ENCODE measurements around the gene DCAF6.

Gene DCAF6

GRCh38 chr1:167968569-167968968 is 32.1 kb downstream of the DCAF6 start:
- DNase-seq (ENCODE audit: low spot score): no peak

- no peak for DNase-seq (ENCODE audit: low spot score)
Measured at GRCh38 chr1:167973832-167974231, 37.3 kb downstream of the DCAF6 start.

- no peak for DNase-seq (ENCODE audit: low spot score)
Measured at GRCh38 chr1:167974698-167975097, 38.2 kb downstream of the DCAF6 start.

- DNase-seq (ENCODE audit: low spot score): no peak
Measured at GRCh38 chr1:167977245-167977644, 40.8 kb downstream of the DCAF6 start.

DNA sequence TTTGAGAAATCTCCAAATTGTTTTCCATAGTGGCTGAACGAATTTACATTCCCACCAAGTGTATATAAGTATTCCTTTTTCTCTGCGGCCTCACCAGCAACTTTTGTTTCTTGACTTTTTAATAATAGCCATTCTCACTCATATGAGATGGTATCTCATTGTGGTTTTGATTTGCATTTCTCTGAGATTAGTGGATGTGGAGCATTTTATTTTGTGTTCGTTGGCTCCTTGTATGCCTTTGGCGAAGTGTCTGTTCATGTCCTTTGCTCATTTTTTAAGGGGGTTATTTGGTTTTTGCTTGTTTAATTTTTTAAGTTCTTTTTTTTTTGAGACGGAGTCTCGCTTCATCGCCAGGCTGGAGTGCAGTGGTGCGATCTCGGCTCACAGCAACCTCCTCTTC is 45.5 kb downstream of the DCAF6 start:
- no peak for DNase-seq (ENCODE audit: low spot score)

DNA sequence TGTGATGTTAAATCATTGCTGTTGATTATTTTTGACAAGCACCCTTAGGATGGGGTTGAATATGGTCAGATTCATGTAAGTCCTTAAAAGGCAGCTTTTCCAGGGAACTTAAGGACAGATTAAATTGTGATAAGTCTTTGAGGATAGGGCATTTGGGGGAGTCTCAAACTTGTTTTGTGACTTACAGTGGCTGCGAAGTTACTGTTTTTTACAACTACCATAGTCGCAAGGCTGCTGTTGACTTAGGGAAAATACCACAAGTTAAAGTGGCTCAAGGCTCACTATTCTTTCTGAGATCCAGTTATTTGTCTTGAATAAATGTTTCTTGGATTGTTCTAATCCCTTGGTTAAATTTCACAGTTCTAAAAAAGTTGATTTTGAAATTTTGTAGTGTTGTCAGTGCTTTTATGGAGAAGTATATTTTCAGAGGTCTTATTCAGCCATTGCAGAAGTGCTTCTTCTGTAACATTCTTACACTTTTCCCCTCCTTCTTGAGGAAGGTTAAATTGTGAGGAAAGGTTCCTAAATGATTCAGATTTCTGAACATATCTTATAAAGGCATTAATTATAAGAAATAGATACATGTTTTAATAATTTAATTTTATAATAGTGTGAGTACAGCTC is 47.4 kb downstream of the DCAF6 start:
- DNase-seq (ENCODE audit: low spot score): no peak

- no peak for DNase-seq (ENCODE audit: low spot score)
Measured at GRCh38 chr1:167984886-167985489, 48.5 kb downstream of the DCAF6 start.

- no peak for DNase-seq (ENCODE audit: low spot score)
Measured at GRCh38 chr1:167987174-167987573, 50.7 kb downstream of the DCAF6 start.

DNA sequence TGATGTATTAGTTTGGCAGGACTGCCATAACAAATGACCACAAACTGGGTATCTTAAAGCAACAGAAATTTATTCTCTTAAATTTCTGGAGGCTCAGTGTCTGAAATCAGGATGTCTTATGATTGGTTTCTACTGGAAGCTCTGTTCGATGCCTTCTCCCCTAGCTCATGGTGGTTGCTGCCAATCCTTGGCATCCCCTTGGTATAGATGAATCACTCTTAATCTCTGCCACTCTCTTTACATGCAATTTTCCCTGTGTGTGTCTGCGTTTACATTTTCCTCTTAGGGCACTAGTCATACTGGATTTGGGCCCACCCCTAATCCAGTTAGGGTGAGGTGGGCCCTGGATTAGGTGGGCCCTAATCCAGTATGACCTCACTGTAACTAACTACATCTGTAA is 55.1 kb downstream of the DCAF6 start:
- DNase-seq (ENCODE audit: low spot score): no peak

- no peak for DNase-seq (ENCODE audit: low spot score)
Measured at GRCh38 chr1:167993720-167994119, 57.2 kb downstream of the DCAF6 start.

- no peak for DNase-seq (ENCODE audit: low spot score)
Measured at GRCh38 chr1:167994560-167994959, 58.1 kb downstream of the DCAF6 start.

- no peak for DNase-seq (ENCODE audit: low spot score)
Measured at GRCh38 chr1:167995038-167995437, 58.6 kb downstream of the DCAF6 start.

DNA sequence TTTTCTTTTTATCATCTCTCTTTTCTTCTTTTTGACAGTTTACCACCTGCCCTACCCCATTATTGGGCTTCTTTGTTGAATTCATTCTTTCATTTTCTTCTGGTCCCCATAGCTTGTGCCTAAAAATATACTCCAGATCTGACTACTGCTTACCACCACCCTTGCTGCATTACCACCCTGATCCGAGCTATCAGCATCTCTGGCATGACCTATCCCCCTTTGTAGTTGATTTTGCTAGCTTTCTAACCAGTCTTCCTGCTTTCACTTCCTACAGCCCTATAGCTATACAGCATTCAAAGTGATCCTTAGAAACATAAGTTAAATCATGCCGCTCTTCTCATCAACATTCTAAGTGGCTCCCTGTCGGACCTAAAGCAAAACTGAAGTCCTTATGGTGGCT is 59.8 kb downstream of the DCAF6 start:
- DNase-seq (ENCODE audit: low spot score): no peak

DNA sequence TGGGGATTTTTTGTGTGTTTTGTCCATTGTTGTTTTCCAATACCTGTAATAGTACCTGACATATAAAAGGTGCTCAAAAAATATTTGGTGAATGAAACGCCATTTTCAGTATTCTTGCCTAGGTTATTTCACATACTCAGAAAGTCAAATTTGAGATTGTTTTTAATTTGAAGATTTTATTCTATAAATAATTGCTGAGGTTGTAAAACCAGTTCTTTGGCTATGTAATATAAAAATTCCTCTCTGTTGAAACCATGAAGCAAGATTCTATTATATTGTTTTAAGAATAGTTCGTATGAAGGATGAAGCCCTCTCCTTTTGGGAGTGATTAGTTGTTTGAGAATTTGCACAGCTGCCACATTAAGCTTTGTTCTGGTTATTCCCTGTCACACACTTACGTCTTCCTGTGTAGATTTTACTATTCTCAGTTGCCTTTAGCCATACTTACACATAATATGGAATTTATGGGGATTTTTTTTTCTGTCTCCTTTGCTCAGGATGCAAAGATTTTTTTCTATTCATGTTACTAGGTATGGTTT is 60.6 kb downstream of the DCAF6 start:
- DNase-seq (ENCODE audit: low spot score): no peak

DNA sequence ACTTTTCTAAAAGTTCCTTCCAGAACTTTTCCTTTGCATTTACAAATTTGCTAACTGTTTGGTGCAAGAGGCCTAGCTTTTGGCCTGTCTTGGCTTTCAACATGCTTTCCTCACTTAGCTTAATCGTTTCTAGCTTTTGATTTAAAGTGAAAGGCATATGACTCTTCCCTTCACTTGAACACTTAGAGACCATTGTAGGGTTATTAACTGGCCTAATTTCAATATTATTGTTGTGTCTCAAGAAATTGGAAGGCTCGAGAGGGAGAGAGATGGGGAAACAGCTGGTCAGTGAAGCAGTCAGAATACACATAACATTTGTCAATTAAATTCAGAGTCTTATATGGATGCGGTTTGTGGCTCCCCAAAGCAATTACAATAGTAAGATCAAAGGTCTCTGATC is 63.4 kb downstream of the DCAF6 start:
- DNase-seq (ENCODE audit: low spot score): no peak

DNA sequence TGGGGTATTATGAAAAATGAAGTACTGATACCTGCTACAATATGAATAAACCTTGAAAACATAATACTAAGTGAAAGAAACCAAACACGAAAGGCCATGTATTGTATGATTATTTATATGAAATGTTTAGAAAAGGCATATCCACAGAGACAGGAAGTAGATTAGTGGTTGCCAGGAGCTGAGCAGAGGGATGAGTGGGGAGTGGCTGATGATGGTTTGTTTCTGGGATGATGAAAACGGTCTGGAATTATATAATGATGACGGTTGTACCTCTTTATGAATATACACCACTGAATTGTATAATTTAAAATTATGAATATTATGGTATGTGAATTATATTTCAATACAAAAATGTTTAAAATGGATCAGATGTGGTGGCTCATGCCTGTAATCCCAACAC is 64.2 kb downstream of the DCAF6 start:
- no peak for DNase-seq (ENCODE audit: low spot score)

DNA sequence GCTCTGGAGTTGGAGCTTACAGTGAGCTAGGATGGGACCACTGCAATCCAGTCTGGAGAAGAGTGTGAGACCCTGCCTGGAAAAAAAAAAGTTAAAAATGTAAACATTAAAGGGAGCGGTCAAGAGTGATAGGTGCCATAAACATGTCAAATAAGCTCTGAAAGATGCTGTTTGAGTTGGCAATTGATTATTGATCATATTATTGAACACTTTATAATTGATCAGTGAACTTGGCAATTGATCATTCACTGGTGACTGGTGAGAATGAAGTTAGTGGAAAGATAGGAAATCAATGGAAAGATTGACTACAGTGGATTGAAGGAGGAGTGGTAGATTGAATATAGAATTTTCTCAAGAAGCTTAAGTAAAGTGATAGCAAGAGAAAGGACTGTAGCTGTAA is 64.7 kb downstream of the DCAF6 start:
- DNase-seq (ENCODE audit: low spot score): no peak

GRCh38 chr1:168004531-168004930 is 68.0 kb downstream of the DCAF6 start:
- DNase-seq (ENCODE audit: low spot score): peak; percentile 55

GRCh38 chr1:168005529-168005928 is 69.0 kb downstream of the DCAF6 start:
- no peak for DNase-seq (ENCODE audit: low spot score)

GRCh38 chr1:168007691-168008090 is 71.2 kb downstream of the DCAF6 start:
- no peak for DNase-seq (ENCODE audit: low spot score)

DNA sequence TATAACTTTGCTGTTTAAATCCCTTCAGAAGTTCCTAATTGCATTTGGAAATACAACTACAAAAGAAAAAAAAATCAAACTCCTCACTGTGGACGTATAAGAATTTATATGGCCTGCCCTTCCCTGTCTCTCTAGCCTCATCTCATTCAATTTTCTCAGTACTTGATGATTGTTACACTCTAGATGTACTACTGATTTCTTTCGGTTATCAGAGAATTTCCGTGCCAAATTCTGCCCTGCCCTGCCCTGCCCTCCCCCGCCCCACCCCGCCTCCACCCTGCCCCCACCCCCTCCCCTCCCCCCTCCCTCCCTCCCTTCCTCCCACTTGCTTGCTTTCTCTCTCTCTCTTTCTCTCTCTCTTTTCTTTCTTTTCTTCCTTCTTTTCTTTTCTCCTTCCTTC is 72.1 kb downstream of the DCAF6 start:
- DNase-seq (ENCODE audit: low spot score): no peak

DNA sequence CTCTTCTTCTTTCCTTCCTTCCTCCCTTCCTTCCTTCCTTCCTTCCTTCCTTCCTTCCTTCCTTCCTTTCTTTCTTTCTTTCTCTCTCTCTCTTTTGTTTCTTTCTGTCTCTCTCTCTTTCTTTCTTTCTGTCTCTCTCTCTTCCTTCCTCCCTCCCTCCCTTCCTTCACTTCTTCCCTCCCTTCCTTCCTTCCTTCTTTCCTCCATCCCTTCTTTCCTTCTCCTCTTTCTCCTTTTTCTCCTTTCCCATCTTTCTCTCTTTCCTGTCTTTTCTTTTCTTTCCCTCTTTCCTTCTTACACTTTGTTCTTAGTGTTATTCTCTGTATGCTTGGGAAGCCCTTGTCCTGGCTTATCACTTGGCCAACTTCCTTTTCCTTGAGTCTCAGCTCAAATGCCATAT is 72.8 kb downstream of the DCAF6 start:
- DNase-seq (ENCODE audit: low spot score): no peak

DNA sequence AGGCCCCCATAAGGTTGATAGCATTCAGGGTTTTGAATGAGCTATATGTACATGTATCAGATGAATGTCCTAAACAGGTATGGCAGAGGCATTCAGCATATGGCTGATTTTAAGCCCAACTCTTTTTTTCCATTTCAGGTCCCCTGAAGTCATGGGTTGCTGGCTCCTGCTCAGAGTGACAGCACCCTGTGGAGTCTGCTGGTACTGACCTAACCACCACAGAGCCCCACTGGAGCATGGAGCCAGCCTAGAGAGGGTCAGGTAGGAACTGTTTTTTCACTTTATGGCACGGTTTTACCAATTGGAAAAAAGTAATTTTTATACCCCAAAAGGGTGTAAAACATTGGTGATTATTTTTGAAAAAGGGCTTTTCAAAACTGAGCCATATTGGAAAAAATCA is 82.9 kb downstream of the DCAF6 start:
- no peak for DNase-seq (ENCODE audit: low spot score)

GRCh38 chr1:168031198-168031597 is 94.7 kb downstream of the DCAF6 start:
- no peak for DNase-seq (ENCODE audit: low spot score)

All from globus pallidus (tissue), 1 donor.